Progenitor cell of endocrine pancreas (in vitro differentiated cells): ENCODE data around the gene RFX2. TPM values are rescaled to one million over a fixed set of nuclear protein-coding genes. Genes with fewer than 3 reads are reported as not detected.

Experiments
- DNase-seq: peaks from one replicate; pipeline ENCODE4 v3.0.0; 2021; ENCODE audit warnings: low spot score; ENCODE audit not compliant: unreplicated experiment
- H3K27ac Mint-ChIP-seq: 2 replicates; pipeline ENCODE4 v1.8.0; 2021; ENCODE audit warnings: mild to moderate bottlenecking, moderate library complexity, mixed read lengths
- H3K27me3 Mint-ChIP-seq: 2 replicates; pipeline ENCODE4 v1.8.0; 2021; ENCODE audit warnings: mixed read lengths
- H3K36me3 Mint-ChIP-seq: 2 replicates; pipeline ENCODE4 v1.8.0; 2022; ENCODE audit warnings: mixed read lengths; ENCODE audit not compliant: insufficient read depth
- H3K4me1 Mint-ChIP-seq: 2 replicates; pipeline ENCODE4 v1.8.0; 2021; ENCODE audit warnings: low read depth, mixed read lengths
- H3K4me3 Mint-ChIP-seq: 2 replicates; pipeline ENCODE4 v1.8.0; 2021; ENCODE audit warnings: low read depth, mild to moderate bottlenecking, moderate library complexity, mixed read lengths
- H3K9me3 Mint-ChIP-seq: 2 replicates; pipeline ENCODE4 v1.8.0; 2021; ENCODE audit warnings: low read depth, mixed read lengths
- total RNA-seq: library from RNA; stranded (reverse); gene quantifications from 2 replicates; pipeline ENCODE4 v1.2.1, GENCODE V29; 2021
- TF ChIP-seq, protein P1 (sequence below): fragments of 200-600 bp; sonication (generic); IDR thresholded peaks from one replicate; pipeline ENCODE4 v1.5.0; 2021; ENCODE audit warnings: antibody characterized with exemption, mild to moderate bottlenecking; ENCODE audit not compliant: unreplicated experiment

RFX2 gene
- total RNA-seq, 1 donor from 2014 or later: 24.2 TPM

DNA sequence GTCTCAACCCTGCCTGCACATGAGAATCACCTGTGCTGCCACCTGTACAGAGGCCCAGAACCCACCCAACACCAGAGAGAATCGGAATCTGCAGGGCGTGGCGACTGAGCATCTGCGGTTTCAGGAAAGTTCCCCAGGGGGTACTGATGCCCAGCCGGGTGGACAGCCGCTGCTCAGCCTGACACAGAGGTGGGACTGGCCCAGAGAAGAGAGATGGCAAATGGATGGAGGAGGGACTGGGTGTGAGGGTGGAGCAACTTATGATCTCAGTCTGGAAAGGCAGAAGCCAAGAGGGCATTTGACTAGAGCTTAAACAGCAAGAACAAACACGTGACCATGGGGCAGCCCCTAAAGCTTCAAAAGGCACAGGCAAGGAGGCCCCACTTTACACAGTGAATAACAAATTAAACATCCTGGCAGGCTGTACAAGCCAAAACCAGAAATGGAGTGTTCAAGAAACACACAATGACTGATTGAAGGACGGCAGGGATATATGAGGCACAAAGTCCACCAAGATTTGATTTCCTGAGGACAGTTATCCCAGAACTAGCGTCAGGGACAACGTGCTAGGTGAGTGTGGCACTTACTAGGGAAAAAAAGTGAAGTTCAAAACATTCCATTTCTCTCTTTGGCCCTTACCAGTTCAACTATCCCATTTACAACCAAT lies 135.4 kb downstream of the RFX2 start:
- no peak for DNase-seq
- Mint-ChIP-seq H3K27me3 (no peaks in the 10 kb centered on the region), H3K4me3 (peak overlapping the region; percentile 45), H3K36me3 (peaks cover 2% of the 10 kb centered on the region), H3K4me1 (peaks cover 29% of the 10 kb centered on the region), H3K9me3 (no peaks in the 10 kb centered on the region), H3K27ac (peak overlapping the region; percentile 78)
- TF ChIP-seq, protein P1, sequence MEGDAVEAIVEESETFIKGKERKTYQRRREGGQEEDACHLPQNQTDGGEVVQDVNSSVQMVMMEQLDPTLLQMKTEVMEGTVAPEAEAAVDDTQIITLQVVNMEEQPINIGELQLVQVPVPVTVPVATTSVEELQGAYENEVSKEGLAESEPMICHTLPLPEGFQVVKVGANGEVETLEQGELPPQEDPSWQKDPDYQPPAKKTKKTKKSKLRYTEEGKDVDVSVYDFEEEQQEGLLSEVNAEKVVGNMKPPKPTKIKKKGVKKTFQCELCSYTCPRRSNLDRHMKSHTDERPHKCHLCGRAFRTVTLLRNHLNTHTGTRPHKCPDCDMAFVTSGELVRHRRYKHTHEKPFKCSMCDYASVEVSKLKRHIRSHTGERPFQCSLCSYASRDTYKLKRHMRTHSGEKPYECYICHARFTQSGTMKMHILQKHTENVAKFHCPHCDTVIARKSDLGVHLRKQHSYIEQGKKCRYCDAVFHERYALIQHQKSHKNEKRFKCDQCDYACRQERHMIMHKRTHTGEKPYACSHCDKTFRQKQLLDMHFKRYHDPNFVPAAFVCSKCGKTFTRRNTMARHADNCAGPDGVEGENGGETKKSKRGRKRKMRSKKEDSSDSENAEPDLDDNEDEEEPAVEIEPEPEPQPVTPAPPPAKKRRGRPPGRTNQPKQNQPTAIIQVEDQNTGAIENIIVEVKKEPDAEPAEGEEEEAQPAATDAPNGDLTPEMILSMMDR: no peak

DNA sequence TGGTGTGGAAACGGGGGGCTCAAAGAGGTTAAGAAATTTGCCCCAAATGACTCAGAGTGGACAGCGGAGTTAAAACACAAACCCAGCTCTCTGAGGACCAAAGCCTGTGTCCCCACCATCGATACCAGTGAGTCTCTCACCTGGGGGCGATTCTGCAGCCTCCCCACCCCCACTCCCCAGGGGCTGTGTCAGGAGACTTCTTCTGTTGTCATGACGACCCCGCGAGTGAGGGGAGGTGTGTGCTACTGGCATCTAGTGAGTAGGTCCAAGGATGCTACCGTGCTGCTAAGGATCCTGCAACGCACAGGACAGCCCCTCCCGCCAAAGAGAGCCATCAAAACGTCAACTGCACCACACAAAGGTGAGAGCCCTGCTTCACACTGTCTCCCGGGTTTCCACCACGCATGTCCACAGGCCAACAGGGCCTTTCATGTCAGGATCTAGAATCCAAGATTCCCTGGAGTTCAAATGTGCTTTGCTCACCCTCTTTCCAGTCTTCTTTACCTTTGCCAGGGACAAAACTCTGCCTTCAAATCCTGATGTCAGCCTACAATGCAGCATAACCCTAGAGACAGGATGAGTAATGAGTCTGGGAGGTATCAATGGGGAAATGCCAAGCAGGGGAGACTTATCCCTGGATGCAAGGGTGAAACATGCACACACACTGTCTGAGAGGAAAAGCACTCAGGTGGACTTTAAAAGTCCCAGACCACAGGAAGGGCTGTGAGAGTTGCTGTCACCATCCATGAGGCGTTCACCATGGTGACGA lies 136.2 kb downstream of the RFX2 start:
- peaks cover 27% of the 10 kb centered on the region for H3K4me1 Mint-ChIP-seq
- H3K27ac Mint-ChIP-seq: no peak overlapping the region
- peak overlapping the region; percentile 21 for H3K4me3 Mint-ChIP-seq
- no peak for DNase-seq
- TF ChIP-seq, protein P1: no peak
- H3K27me3 Mint-ChIP-seq: no peaks in the 10 kb centered on the region
- H3K36me3 Mint-ChIP-seq: peaks cover 2% of the 10 kb centered on the region
- H3K9me3 Mint-ChIP-seq: no peaks in the 10 kb centered on the region

DNA sequence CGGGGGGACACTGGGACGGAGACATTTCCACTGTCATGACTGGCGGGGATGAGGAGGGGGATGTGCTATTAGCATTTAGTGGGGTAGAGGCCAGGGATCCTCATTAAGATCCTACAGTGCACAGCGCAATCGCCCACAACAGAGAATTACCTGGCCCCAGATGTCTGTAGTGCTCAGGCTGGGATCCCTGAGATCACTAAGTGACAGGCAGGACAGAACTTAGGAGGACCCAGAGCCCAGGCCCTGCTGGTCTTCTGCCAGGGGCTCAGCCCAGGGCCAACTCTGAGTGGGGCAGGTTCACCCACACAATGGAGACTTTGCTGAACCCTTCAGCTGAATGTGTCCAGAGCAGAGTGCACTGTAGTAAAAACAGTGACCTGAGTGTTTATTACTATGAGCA lies 136.9 kb downstream of the RFX2 start:
- TF ChIP-seq, protein P1: no peak
- peaks cover 2% of the 10 kb centered on the region for H3K36me3 Mint-ChIP-seq
- no peak overlapping the region for H3K27ac Mint-ChIP-seq
- H3K4me3 Mint-ChIP-seq: no peak overlapping the region
- H3K9me3 Mint-ChIP-seq: no peaks in the 10 kb centered on the region
- no peaks in the 10 kb centered on the region for H3K27me3 Mint-ChIP-seq
- no peak for DNase-seq
- H3K4me1 Mint-ChIP-seq: peaks cover 32% of the 10 kb centered on the region

DNA sequence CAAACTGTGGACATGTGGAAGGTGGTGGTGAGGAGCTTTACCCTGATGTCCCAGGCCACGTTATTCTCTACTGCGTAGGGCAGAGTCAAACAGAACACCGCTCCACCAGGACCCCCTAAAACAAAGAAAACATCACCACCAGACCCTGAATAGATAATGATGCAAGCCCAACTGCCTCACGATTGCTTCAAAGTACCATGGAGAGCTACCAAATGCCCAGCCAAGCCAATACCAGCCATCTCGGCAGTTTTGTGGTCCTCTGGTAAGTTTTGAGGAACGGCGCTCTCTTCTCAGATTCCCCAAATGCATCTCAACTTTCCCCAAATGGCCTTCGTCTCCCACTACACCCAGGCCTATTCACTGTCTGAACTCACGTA lies 138.0 kb downstream of the RFX2 start:
- peaks cover 2% of the 10 kb centered on the region for H3K36me3 Mint-ChIP-seq
- TF ChIP-seq, protein P1: no peak
- no peak overlapping the region for H3K4me3 Mint-ChIP-seq
- DNase-seq: no peak
- H3K4me1 Mint-ChIP-seq: peaks cover 37% of the 10 kb centered on the region
- H3K27ac Mint-ChIP-seq: peak overlapping the region; percentile 76
- no peaks in the 10 kb centered on the region for H3K27me3 Mint-ChIP-seq
- H3K9me3 Mint-ChIP-seq: no peaks in the 10 kb centered on the region

DNA sequence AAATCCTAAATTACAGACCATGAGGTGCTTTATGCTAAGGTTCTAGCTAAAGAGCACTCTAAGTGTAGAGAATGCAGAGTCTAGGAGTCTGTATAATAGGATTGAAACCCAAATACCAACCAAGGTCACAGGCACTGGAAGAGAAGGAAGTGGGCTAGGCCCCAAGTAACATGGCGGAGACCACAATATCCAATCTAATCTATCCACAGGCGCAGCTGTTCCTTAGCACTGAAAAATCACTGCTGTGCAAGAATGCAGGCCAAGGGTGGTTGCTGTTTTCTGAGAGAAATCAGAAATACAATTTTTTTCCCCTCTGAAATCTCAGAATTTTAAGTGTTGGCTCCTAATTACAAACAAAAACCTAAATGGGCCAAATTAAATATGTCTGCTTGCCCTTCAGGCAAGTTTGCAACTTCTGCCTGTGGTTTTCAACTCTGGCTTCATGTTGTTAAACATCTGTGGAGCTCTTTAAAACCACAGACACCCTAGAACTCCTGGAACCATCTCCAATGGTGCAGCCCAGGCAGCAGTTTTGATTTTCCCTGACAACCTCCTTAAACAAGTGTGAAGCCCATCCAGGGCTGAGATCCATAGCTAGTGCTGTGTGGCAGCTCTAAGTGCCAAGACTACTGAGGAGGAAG lies 138.5 kb downstream of the RFX2 start:
- Mint-ChIP-seq H3K9me3 (no peaks in the 10 kb centered on the region), H3K4me1 (peaks cover 38% of the 10 kb centered on the region), H3K27me3 (no peaks in the 10 kb centered on the region), H3K36me3 (peaks cover 2% of the 10 kb centered on the region), H3K4me3 (no peak overlapping the region), H3K27ac (no peak overlapping the region)
- TF ChIP-seq, protein P1: no peak
- no peak for DNase-seq
